HTR-8/SVneo (cell line): Measurements from ENCODE around the gene VAMP7.
"Not testable (repeated sequence)": the region's sequence is repeated elsewhere in the genome, so short reads cannot be mapped to it uniquely, and the experiment has no call there.

ENCODE experiments used
- DNase-seq: peaks from one replicate; pipeline ENCODE4 v3.0.0; 2011; ENCODE audit warnings: low spot score, mixed read lengths; ENCODE audit not compliant: insufficient read length
- FAIRE-seq: peaks from 2 replicates; lab custom pipeline; 2011; peaks lifted over from hg19 to GRCh38; lab: Jason Lieb, UNC

The VAMP7 gene

DNA sequence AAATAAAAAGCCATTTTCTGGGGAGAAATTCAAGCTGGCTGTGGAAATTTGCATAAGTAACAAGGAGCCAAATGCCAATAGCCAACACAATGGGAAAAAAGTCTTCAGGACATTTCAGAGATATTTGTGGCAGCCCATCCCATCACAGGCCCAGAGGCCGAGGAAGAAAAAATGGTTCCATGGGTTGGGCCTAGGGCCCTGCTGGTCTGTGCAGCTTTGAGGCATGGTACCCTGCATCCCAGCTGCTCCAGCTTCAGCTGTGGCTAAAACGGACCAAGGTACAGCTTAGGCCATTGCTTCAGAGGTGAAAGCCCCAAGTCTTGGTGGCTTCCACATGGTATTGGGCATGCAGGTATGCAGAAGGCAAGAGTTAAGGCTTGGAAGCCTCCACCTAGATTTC lies 102.2 kb downstream of the VAMP7 start:
- no peak for FAIRE-seq

DNA sequence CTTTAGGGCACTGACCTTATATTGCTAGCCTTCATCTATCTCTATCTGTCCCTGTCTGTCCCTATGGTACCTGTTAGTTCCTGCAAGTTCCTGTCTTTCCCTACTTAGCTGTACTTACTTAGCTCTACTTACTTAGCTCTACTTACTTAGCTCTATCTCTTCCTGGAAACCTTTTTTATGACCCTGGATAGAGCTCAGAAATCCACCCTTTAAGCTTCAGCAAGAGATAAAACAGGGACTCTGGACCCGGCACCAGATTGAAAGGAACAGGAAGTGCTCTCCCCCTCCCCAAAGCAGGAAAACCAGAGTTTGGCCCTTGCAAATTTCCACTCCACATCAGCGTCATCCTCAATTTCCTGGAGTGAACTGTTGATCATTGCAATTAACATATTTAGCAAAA lies 104.1 kb downstream of the VAMP7 start:
- FAIRE-seq (no peak), DNase-seq (no peak)

More for the DNA sequence above, 102.2 kb downstream of the VAMP7 start:
- DNase-seq, result no peak

DNA sequence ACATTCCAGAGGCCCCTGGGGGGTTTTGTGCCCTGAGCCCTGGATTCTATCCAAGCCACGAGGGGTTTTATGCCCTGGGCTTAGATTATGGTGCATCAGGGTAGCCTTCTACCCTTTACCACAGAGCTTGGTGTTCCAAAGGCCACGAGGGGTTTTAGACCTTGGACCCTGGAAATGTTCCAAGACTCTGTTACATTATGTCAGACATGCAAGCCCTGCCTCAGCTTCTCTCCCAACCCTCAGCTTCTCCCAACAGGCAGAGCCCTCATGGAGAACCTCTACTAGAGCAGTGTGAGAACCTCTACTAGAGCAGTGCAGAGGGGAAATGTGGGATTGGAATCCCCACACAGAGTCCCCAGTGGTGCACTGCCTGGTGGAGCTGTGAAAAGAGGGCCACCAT lies 105.8 kb downstream of the VAMP7 start:
- FAIRE-seq, DNase-seq: not testable (repeated sequence)

DNA sequence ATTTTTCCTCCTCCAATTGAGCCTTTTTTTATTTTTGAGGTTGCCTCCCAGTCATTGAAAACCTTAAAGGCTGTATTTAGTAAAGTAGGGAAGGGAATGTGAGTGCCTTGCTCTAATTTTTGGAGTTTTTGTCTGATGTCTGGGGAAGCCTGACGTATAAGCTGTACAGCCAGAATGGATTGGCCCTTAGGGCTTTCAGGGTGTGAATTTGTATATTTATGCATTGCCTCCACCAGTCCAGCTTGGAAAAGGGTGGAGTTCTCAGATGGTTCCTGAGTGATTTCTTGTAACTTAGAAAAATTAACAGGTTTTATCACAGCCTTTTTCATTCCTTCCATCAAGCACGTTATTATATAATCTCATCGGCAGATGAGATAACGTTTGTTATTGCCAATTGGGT lies 107.7 kb downstream of the VAMP7 start:
- DNase-seq, result no peak
- FAIRE-seq, result no peak
